SK-N-SH treated with all-trans-retinoic acid at 6 μM for 48 hours (cell line): ENCODE measurements around the gene SMIM29.

ENCODE experiments used
- ATAC-seq: fragments of 200-7000 bp; cut with Tn5 transposase; 3 replicates; pipeline ENCODE4 v1.9.1; 2020; ENCODE audit warnings: mild to moderate bottlenecking, moderate library complexity
- ARNTL ChIP-seq: fragments of 450-650 bp; formaldehyde crosslinking; IDR thresholded peaks from 2 replicates; pipeline ENCODE4 v1.5.0; 2020; ENCODE audit warnings: low read depth, mild to moderate bottlenecking, moderate library complexity, borderline replicate concordance
- BACH2 ChIP-seq: fragments of 250-450 bp; sonication (Bioruptor Pico); IDR thresholded peaks from 2 replicates; pipeline ENCODE4 v1.9.0; 2021; ENCODE audit warnings: mild to moderate bottlenecking, borderline replicate concordance
- CREB5 ChIP-seq: fragments of 250-450 bp; sonication (Bioruptor Pico); IDR thresholded peaks from 2 replicates; pipeline ENCODE4 v1.5.1; 2020; ENCODE audit warnings: low read depth, mild to moderate bottlenecking, moderate library complexity
- CSDC2 ChIP-seq: fragments of 250-450 bp; sonication (Bioruptor Pico); IDR thresholded peaks from 2 replicates; pipeline ENCODE4 v1.5.0; 2020; ENCODE audit warnings: mild to moderate bottlenecking, moderate library complexity
- CSRNP3 ChIP-seq: fragments of 250-450 bp; sonication (Bioruptor Pico); IDR thresholded peaks from 2 replicates; pipeline ENCODE4 v1.5.1; 2021; ENCODE audit warnings: mild to moderate bottlenecking, moderate library complexity
- ESRRG ChIP-seq: fragments of 250-450 bp; sonication (Bioruptor Pico); IDR thresholded peaks from 2 replicates; pipeline ENCODE4 v1.6.1; 2021; ENCODE audit warnings: mild to moderate bottlenecking
- GLIS3 ChIP-seq: fragments of 250-450 bp; sonication (Bioruptor Pico); IDR thresholded peaks from 2 replicates; pipeline ENCODE4 v1.5.0; 2020; ENCODE audit warnings: mild to moderate bottlenecking, moderate library complexity
- ISL1 ChIP-seq: fragments of 250-450 bp; sonication (Bioruptor Pico); IDR thresholded peaks from 2 replicates; pipeline ENCODE4 v2.1.2; 2022; ENCODE audit warnings: mild to moderate bottlenecking, moderate library complexity
- OSR1 ChIP-seq: fragments of 250-450 bp; sonication (Bioruptor Pico); IDR thresholded peaks from 2 replicates; pipeline ENCODE4 v1.8.0; 2022; ENCODE audit warnings: moderate library complexity, mild to moderate bottlenecking, inconsistent platforms
- PATZ1 ChIP-seq: fragments of 250-450 bp; sonication (Bioruptor Pico); IDR thresholded peaks from 2 replicates; pipeline ENCODE4 v1.8.0; 2020; ENCODE audit warnings: mild to moderate bottlenecking, moderate library complexity, borderline replicate concordance
- POU6F1 ChIP-seq: fragments of 250-450 bp; sonication (Bioruptor Pico); IDR thresholded peaks from 2 replicates; pipeline ENCODE4 v1.8.0; 2021; ENCODE audit warnings: low read depth, mild to moderate bottlenecking, moderate library complexity, borderline replicate concordance
- RARB ChIP-seq: fragments of 250-450 bp; sonication (Bioruptor Pico); IDR thresholded peaks from 2 replicates; pipeline ENCODE4 v1.8.0; 2021; ENCODE audit warnings: mild to moderate bottlenecking, moderate library complexity
- SNAI2 ChIP-seq: fragments of 250-450 bp; sonication (Bioruptor Pico); IDR thresholded peaks from 2 replicates; pipeline ENCODE4 v1.5.0; 2020; ENCODE audit warnings: mild to moderate bottlenecking, moderate library complexity
- TOX ChIP-seq: fragments of 250-450 bp; sonication (Bioruptor Pico); IDR thresholded peaks from 2 replicates; pipeline ENCODE4 v1.8.0; 2021; ENCODE audit warnings: mild to moderate bottlenecking, moderate library complexity, borderline replicate concordance
- TSHZ2 ChIP-seq: fragments of 250-450 bp; sonication (Bioruptor Pico); IDR thresholded peaks from 2 replicates; pipeline ENCODE4 v1.5.0; 2020; ENCODE audit warnings: mild to moderate bottlenecking, moderate library complexity
- ZC3H10 ChIP-seq: fragments of 250-450 bp; sonication (Bioruptor Pico); IDR thresholded peaks from 2 replicates; pipeline ENCODE4 v1.5.1; 2021; ENCODE audit warnings: mild to moderate bottlenecking, moderate library complexity
- ZFP3 ChIP-seq: fragments of 250-450 bp; sonication (Bioruptor Pico); IDR thresholded peaks from 2 replicates; pipeline ENCODE4 v1.5.0; 2020; ENCODE audit warnings: mild to moderate bottlenecking, moderate library complexity
- ZFP30 ChIP-seq: fragments of 450-650 bp; formaldehyde crosslinking; IDR thresholded peaks from 2 replicates; pipeline ENCODE4 v1.5.0; 2022; ENCODE audit warnings: mild to moderate bottlenecking, moderate library complexity
- ZNF565 ChIP-seq: fragments of 450-650 bp; formaldehyde crosslinking; conservative IDR thresholded peaks from 2 replicates; pipeline ENCODE4 v1.5.0; 2020; ENCODE audit warnings: low read depth, mild to moderate bottlenecking, moderate library complexity
- ZNF70 ChIP-seq: fragments of 450-650 bp; formaldehyde crosslinking; IDR thresholded peaks from 2 replicates; pipeline ENCODE4 v1.5.0; 2020; ENCODE audit warnings: mild to moderate bottlenecking, moderate library complexity
- ZNF8 ChIP-seq: fragments of 450-650 bp; formaldehyde crosslinking; IDR thresholded peaks from 2 replicates; pipeline ENCODE4 v1.5.0; 2020; ENCODE audit warnings: mild to moderate bottlenecking, moderate library complexity

Gene SMIM29

GRCh38 chr6:34227761-34228421 lies 20.9 kb downstream of the SMIM29 start (continued):
- no peak for TF ChIP-seq ZFP30 (CRISPR knock-in tag)
- no peak for TF ChIP-seq ESRRG
- no peak for TF ChIP-seq ZNF8 (CRISPR knock-in tag)

- no peak for ATAC-seq
- TF ChIP-seq ISL1 (CRISPR knock-in tag) (no peak), GLIS3 (CRISPR knock-in tag) (no peak), SNAI2 (CRISPR knock-in tag) (no peak), CREB5 (CRISPR knock-in tag) (no peak), ZFP3 (CRISPR knock-in tag) (no peak), BACH2 (CRISPR knock-in tag) (no peak), TOX (CRISPR knock-in tag) (no peak), ZNF565 (CRISPR knock-in tag) (no peak)
Observed at GRCh38 chr6:34226731-34227586, 21.8 kb downstream of the SMIM29 start.

GRCh38 chr6:34226066-34226465 lies 22.7 kb downstream of the SMIM29 start:
- no peak for ATAC-seq
- no peak for TF ChIP-seq TOX (CRISPR knock-in tag)
- no peak for TF ChIP-seq CSDC2 (CRISPR knock-in tag)
- no peak for TF ChIP-seq OSR1 (CRISPR knock-in tag)
- TF ChIP-seq SNAI2 (CRISPR knock-in tag) = no peak
- TF ChIP-seq CSRNP3 (CRISPR knock-in tag) = no peak
- no peak for TF ChIP-seq RARB
- TF ChIP-seq TSHZ2 (CRISPR knock-in tag) = no peak
- TF ChIP-seq ZFP30 (CRISPR knock-in tag) = no peak
- TF ChIP-seq CREB5 (CRISPR knock-in tag) = no peak
- TF ChIP-seq ZFP3 (CRISPR knock-in tag) = no peak
- TF ChIP-seq PATZ1 = no peak
- TF ChIP-seq ARNTL (CRISPR knock-in tag) = no peak
- no peak for TF ChIP-seq ZNF70 (CRISPR knock-in tag)
- TF ChIP-seq ZC3H10 (CRISPR knock-in tag) = no peak
- TF ChIP-seq POU6F1 (CRISPR knock-in tag) = no peak
- TF ChIP-seq GLIS3 (CRISPR knock-in tag) = no peak
- no peak for TF ChIP-seq ZNF8 (CRISPR knock-in tag)
- TF ChIP-seq ISL1 (CRISPR knock-in tag) = no peak
